ENCODE data around the gene PIK3R1.

The PIK3R1 gene

DNA sequence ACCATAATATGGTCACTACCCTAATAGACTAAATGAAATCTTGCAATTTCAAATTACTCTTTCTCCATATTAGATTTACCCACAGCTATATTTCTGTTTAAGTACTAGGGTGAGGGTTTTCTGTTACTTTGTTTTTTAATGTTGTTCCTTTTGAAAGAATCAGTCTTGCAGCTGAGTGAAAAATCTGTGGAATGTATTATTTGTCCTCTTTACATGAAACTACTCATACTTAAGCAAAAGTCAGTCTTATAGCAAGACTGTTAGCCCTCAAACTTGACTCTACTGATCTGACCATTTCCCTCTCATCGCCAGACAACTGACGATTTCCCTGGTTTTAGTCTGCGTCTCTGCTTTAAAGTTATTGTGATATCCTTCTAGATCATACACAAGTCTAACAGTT, 84.0 kb downstream of the PIK3R1 start:
- DNase-seq = no peak

DNA sequence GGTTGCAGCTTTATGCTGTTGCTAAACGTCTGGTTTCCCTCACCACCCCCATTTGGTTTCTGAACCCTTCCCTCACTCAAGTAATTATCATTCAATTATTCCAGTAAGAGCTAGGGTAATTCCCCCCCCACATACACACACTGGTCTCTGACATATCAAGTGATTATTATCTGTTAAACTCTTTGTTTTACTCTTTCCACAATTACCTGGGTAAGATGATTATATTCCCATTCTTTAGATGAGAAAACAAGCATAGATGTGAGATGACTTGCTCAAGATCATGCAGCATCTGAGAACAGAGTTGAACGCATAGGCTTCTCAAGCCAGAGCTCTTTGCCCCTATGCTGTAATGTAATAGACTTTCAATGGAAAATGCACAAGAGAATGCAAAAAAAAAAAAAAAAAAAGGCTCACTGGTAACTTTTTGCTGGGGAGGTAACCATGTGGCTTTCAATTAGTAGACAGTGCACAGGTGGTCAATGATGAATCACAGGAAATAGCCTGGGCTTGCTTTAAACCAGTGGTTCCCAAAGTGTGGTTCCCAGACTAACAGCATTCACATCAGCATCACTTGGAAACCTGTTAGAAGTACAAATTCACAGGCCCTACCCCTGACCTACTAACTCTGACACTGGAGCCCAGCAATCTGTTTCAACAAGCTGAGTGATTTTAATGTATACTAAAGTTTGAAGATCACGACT, 87.6 kb downstream of the PIK3R1 start:
- DNase-seq = no peak

DNA sequence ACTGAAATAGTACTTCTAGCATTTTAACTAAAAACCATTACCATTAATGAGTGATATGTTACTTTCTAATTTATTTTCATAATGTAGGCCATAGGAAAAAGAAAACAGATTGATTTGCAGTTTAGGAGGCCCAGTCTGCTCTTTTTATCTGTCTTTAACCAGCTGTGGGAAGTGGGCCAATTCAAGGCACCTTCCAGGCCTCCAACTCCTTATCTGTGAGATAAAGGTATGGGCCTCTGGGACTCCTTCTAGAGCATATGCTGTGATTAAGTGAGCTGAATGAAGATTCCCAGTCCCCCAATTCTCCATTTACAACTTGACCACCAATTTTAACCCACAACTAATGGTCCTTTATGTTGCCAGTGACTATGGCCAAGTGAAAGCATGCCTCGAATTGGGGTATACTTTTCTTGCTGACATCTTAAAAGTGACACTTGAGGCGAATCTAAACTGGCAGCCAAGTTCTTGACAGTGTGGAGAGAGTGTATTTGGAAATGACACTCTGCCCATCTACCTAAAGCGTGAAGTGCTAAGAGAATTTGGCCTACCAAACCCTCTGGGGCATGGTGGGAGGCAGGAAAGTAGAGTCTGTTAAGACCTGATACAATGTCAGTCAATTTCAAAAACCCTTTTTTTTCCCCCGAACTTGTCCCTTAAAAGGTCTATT, 88.3 kb downstream of the PIK3R1 start:
- DNase-seq = no peak

DNA sequence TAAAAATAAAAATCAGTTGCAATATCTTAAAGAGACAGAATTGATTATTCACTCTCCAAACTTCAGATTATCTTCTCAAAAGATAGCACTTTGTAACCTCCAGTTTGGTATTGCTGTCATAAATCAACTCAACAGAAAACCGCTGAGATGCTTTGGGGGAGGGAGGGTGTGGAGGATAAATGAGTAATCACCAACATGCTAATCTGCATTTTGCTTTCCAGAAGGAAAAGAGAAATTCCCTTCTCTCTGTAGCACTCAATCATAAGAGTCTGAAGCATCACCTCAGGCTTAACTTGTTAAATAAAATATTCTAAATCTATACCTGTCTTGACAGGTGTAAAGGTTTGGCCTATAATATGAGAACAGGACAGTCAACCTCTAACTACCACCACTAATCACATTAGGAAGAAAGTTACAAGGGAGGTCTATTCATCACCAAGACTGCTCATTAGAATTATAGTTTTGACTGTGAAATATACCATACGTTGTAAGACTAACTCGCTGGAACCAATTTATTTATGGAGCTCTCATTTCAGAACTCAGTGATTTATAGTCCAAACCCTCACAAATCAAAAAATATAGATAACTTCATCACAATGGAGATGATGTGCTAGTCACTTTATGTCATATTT, 89.0 kb downstream of the PIK3R1 start:
- DNase-seq = no peak

DNA sequence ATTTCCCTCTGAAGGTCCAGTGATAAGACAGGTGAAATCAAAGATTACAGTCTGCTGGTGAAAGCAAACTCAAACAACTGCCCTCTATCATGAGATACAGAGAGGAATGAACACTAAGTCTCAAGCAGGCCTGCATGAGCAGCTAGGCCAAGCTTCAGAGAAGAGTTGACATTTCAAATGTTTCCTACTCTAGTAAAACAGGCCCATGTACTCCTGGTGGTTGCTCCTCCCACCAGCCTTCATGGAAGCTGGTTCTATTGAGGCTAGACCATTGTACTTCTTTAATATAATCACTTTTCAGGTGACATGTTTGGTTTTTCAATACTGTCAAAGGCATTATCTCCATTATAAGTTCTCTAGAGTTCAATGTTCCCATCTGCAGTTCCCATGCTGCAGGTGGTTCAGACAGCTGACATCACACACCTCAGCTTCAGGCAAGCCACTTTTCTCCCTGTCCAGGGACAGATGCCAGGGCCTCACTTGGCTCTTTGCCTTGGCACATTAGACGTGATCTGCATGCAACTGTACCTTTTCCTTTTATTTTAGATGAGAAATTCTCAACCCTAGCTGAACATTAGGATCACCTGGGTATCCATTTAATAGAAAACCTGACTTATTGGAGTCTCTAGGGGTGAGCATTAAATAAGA, 89.8 kb downstream of the PIK3R1 start:
- no peak for DNase-seq

DNA sequence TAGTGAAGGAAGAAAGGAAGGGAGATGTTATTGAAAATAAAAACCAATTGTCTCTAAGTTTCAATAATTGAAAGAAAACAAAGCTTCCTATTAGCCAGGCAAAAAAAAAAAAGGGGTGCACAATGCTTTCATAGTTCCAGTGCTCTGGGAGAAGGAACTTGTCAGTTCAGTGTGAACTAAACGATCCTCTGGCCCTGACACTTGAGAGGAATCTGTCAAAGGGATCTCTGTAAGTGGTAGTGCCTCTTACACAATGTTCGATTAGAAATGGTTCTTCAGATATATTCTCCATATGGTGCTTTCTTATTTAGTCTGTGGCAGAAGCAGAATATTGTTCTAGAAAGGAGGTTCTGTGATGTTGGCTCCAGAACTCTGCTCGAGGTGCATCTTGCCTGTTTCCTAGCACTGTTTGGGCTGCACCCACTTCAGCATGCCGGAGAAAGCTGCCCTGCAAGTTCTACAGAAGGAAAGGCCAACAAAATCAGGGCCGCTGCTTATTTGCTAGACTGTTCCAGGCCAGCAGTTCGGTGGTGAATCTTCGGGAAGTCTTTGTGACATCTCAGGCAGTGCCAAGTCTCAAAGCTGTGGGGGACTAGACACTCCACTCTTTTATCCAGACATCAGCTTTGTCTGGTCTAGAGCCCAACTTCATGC, 90.9 kb downstream of the PIK3R1 start:
- no peak for DNase-seq

DNA sequence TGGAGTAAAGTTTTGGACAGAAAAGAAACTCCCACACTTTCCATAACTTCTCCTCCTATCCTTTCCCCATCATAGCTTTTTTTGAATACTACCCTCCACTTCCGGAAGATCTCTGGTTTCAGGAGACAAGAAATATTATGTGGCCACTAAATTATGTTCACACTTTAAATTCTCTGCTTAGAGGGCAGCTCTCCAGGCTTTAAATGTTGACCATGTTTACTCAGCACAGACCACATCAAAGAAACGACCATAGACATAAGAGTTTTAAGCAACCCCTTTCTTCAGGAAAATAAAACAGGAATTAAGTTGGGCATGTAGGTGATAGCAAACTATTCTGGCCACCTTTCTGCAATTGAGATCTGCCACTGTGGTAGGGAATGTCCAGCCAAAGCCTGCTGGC, 97.8 kb downstream of the PIK3R1 start:
- DNase-seq = no peak

DNA sequence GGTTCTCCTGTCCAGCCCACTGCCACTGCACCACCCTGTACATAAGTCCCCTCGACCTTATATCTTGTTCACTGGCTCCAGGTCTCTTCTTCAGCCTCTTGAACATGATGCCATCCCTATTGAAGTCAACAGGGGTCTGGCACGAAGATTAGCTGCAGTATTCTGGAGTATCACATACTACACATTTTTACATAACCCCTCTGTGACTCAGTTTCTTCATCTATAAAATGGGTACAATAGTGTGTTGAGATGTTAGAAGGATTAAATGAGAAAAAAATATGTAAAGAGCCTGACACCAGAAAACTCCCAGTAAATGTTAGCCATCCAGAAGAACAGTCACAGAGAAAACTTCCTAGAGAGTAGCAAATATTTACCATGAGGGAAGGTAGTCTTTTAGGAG, 98.9 kb downstream of the PIK3R1 start:
- DNase-seq = no peak

DNA sequence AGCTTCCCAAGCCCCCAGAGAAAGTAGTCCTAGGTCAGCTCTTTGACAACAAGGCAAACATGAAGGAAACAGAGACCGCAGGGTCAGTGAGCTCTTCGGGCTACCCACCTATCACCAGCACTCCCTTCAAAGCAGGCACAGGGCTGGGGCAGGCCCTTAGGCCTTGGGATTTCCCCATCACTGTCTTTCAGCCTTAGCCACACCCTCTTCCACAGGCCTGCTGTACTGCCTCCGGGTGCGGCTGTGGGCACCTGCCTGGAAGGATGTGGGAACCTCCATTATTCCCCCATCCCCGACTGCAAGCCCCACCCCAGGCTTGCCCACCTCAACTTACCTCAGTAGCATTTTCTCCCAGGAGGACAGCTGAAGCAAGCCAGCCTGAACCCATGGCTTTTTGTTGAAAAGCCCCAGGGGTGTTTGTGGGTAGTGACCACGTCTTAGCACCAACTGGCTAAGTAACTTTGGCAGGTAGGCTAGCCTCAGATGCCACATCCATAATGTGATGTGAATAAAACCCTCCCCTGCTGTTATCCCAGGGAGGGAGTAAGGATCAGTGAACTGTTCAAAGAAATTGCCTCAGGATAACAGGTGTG, 100.2 kb downstream of the PIK3R1 start:
- DNase-seq = peak; percentile 47

DNA sequence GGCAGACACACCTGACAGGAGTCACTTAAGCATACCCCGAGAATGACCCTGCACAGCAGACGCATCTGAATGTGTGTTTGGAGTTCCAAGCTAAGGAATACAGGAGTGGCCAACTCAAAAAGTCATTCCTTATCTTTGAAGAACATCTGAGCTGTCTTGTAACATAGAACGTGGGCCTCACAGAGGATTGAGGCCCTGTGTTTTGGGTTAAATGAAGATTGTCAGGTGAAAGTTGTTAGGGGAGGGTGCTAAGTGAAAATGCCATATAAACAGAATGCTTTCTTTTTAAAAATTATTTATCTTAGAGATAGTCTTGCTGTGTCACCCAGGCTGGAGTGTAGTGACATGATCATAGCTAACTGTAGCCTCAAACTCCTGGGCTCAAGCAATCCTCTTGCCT, 100.9 kb downstream of the PIK3R1 start:
- DNase-seq = no peak

DNA sequence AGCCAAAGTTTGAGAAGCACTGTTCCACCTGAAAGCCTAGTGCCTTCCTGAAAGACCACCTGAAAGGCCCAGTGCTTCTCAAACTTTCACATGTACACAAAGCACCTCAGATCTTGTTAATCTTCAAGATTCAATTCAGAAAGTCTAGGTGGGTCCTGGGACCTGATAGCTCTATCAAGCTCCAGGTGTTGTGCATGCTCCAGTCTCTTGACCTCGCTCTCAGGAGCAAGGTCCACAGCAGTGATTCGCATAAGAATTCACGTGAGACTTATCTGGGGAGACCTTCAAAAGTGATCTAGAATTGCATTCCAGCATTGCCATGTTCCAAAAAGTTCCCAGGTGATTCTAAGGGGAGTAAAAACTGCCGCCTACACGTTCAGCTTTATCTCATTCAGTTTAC, 102.1 kb downstream of the PIK3R1 start:
- no peak for DNase-seq

DNA sequence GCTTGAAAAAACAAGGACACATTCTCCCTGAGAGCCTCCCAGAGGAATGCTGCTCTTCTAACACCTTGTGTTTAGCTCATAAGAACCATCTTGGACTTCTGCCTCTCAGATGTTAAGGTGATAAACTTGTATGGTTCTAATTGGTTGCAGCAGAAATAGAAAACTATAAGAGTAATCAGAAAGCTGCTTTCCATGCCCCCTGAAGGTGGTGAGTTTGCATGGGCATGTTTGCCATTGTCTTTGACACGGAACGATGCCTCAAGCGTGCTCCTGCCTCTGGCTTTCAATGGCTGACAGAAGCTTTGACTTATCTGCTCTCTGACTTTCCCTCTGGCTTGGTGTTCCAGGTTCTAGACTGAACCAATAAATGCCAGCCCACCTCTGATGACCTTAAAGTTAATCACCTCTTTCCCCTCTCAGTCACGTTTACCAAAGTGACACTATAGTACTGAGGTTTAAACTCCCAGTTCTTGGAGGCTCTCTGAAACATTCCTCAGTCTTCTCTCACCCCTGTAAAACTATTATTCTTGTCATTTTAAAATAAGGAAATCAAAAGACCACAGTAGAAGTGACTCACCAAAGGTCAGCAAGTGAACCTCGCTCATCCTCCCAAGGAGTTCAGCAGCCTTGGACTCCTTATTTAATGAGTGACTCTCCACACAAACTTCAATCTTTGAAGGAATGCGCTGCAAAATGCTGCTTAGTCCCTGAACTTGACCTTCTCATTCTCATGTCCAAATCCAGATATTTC, 103.6 kb downstream of the PIK3R1 start:
- DNase-seq = peak; percentile 30

DNA sequence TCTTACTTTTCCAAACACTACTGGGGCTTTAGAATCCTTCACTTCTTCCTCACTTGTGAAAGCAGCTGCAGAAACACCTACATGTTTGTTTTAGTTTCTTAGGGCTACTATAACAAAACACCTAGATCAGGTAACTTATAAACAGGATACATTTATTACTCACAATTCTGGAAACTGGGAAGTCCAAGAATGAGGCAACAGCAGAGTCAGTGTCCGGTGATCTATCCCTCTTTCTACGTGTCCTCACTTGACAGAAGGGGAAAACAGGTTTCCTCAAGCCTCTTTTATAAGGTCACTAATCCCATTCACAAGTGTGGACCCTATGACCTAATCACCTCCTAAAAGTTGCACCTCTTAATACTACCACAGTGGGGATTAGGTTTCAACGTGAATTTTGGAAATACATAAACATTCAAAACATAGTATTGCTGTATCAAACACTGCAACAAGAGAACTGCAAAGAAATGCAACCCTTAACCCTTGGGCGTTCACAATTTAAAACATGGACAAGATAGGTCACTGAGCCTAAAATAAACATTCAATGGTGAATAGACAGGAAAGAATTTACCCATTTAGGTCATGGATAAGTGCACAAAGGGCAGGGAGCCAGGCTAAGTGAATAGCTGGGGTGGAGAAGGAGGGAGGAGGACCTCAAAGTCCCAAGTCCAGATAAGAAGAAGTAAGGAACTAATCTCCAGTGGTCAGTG, 104.3 kb downstream of the PIK3R1 start:
- DNase-seq = no peak

DNA sequence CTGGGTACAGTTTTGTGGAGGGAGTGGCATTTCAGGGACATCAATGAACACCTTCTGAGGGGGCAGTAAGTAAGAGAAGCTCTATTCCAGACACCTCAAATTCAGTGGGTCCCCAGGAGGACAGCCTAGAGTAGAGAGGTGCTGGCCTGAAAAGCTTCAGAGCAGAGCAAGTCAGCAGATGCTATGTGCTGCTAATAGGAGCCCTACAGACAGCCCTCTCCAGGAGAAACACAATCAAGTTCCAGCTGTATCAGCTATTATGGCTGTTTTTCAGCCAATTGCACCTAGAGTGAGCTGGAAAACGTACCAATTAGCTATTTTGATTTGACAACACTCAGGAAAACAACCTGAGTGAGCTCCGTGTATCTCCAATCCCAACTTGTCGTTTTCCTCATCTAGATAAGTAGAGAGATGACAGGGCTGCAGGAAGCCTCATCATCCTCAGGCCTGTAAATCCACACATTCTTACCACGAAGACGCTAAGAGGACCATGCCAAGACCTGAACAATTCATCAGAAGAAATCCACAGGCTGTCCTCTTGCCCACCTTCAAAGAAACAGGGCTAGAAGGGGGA, 104.9 kb downstream of the PIK3R1 start:
- no peak for DNase-seq

DNA sequence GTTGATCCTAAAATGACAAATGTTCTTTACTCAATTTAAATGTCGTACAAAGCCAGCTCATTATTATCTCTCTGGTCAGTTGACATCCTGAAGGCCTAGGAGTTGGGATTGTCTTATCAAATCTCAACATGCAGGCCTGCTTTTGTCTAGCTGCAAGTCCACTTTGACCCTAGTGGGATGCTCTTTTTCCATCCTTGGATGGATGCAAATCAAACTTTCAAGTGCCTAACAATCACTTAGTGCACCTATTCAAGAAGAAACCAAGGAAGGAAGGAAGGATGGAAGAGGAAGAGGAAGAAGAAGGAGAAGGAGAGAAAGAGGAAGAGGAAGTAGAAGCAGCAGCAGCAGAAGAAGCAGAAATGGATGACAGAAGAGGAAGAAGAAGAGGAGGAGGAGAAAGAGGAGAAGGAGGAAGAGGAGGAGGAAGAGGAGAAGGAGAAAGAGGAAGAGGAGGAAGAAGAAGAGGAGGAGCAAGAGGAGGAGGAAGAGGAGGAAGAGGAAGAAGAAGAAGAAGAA, 109.6 kb downstream of the PIK3R1 start:
- DNase-seq = no peak

DNA sequence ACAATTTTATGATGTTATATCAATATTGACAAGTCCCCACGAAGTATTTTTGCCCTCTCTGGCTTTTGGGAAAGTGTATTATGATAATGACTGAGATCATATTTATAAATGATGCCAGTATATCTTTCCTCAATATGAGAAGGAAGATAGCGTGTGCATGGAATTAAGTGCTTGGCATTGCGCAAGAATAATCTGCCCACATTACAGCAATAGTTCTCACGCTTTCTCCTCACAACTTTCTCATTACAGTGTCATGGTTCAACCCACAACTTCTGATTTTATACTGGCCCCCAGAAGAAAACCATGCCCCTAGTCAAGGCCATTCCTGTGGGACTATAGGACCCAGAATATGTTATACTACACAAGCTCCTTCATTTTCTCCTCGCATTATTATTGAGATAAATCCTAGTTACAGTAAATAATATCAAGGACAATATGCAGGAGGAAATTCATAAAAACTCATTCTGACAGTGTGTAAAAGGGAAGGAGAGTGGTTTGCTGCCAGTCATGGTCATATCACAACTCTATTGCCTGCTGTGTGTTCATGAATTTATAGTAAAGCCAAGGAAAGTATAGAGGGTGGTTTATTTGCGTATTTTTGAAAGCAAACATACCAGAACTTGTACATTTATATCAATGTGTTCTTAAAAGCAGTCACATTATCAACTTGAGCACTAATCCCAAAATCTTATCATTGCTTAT, 114.1 kb downstream of the PIK3R1 start:
- peak; percentile 78 for DNase-seq

DNA sequence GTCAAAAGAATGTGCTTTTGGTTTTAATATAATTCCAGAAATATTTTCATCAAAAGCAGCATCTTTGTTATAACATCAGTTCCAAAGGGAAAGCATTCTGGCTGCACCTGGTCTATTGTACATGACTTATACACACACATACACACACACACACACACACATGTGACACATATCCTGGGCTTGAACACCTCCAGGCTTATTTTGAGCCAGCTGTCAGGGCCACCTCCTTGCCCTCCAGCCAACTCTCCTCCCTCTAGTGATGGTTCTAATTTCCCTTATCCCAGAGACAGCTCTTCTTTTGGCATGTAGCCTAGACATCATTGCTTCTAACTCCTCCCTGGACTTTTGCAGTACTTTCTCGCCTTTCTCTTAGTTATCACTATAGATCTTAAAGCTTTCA, 115.0 kb downstream of the PIK3R1 start:
- DNase-seq = no peak

DNA sequence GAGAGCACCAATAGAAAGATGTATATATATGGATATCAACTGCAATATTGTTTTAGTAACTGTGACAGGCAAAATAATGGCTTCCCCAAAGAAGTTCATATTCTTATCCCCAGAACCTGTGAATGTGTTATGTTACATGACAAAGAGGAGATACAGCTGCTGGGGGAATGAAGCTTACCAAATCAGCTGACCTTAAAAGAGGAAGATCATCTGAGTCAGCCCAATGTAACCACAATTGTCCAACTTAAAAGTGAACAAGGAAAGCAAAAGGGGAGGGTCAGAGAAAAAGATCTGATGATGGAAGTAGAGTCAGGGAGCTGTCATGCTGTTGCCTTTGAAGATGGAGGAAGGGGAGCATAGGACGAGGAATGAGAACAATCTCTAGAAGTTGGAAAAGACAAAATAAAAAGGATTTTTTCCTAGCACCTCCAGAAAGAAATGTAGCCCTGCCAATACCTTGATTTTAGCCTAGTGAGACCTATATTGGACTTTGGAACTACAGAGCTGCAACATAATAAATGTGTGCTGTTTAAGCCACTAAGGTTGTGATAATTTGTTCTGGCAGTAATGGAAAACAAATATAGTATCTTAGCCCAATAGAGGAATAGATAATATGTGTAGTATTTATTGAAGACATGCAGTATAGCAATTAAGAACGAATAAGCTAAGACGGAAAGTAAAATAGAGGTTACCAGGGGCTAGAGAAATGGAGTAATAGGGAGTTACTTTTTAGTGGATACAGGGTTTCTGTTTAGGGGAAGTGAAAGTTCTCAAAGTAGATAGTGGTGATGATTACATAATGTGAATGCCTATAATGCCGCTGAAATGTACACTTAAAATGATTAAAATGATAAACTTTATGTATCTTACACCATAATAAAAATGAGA, 115.9 kb downstream of the PIK3R1 start:
- peak; percentile 95 for DNase-seq

DNA sequence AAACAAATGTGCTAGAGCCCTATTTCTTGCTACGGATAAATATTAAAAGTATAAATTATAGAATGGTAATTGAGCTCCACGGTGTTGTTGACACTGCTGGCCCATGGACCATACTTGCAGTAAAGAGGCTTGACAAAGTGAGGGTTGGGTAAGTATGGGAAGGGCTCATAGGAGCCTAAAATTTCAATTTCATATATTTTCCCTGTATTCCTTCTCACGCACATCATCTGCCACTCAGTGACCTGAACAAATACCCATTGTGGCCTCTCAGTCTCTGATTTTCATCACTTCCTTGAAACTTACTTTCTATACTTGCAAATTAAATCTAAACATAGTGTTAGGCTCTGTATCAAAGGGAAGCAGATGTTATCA, 116.5 kb downstream of the PIK3R1 start:
- DNase-seq = peak; percentile 46

All from inflammatory macrophage treated with lipopolysaccharide for 4 hours (primary cell).